ENCODE measurements around the gene PPM1J. TPM values are rescaled to one million over a fixed set of nuclear protein-coding genes. Genes with fewer than 3 reads are reported as not detected.
A peak's percentile ranks its signal among the peaks of the same experiment; 100 is the strongest.

PPM1J gene
- total and polyA plus RNA-seq, 2 of the 13 experiments (the other 11 are each of a cell fraction or from before 2014, with no cell fraction given), result 0.07 to 0.22 TPM

DNA sequence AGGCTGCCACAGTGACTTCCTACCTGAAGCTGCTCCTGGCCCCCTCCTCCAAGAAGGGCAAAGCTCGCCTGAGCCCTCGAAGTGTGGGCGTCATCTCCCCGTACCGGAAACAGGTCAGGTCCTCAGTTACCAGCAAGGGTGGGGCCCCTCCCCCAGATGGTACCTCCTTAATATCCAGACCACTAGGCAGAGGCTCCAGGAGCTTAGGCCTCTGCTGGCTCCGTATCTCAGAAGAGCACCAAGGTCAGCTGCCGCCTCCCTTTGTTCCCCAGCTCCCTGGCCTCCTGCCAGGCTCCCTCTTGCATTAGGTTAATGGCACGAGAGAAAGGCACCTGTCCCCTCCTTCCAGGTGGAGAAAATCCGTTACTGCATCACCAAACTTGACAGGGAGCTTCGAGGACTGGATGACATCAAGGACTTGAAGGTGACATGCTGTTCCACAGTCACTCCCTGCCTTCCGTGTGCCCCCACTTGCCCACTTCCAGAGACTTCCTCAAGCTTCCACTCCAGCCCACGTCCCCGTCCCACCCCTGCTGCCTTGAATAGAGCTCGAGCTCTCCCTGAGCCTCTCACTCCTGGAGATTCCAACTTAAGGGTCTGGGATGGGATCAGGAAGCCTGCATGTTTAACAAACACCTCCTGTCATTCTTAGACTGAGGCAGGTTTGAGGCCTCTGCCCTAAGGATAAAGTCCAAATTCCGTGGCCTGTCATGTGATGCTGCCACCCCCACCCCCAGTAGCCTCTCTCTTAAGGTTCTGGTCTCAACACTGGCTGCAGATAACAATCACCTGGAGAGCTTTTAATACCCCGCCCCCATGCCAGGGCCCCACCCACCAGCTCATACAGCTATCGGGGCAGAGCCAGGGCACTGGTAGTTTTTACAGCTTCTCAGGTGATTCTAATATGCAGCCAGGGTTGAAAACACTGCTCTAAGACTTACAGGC is 16.5 kb downstream of the PPM1J start (continued):
- TF ChIP-seq, protein P1, sequence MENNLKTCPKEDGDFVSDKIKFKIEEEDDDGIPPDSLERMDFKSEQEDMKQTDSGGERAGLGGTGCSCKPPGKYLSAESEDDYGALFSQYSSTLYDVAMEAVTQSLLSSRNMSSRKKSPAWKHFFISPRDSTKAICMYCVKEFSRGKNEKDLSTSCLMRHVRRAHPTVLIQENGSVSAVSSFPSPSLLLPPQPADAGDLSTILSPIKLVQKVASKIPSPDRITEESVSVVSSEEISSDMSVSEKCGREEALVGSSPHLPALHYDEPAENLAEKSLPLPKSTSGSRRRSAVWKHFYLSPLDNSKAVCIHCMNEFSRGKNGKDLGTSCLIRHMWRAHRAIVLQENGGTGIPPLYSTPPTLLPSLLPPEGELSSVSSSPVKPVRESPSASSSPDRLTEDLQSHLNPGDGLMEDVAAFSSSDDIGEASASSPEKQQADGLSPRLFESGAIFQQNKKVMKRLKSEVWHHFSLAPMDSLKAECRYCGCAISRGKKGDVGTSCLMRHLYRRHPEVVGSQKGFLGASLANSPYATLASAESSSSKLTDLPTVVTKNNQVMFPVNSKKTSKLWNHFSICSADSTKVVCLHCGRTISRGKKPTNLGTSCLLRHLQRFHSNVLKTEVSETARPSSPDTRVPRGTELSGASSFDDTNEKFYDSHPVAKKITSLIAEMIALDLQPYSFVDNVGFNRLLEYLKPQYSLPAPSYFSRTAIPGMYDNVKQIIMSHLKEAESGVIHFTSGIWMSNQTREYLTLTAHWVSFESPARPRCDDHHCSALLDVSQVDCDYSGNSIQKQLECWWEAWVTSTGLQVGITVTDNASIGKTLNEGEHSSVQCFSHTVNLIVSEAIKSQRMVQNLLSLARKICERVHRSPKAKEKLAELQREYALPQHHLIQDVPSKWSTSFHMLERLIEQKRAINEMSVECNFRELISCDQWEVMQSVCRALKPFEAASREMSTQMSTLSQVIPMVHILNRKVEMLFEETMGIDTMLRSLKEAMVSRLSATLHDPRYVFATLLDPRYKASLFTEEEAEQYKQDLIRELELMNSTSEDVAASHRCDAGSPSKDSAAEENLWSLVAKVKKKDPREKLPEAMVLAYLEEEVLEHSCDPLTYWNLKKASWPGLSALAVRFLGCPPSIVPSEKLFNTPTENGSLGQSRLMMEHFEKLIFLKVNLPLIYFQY (CRISPR knock-in tag; IDR thresholded peaks at IDR 0.05; ENCODE audit: borderline replicate concordance), result no peak
- TF ChIP-seq ZNF530 (CRISPR knock-in tag; IDR thresholded peaks at IDR 0.05; ENCODE audit: low read depth), result no peak
- no peak for TF ChIP-seq ZMYM4 (CRISPR knock-in tag; IDR thresholded peaks at IDR 0.05)
- TF ChIP-seq, protein P2, sequence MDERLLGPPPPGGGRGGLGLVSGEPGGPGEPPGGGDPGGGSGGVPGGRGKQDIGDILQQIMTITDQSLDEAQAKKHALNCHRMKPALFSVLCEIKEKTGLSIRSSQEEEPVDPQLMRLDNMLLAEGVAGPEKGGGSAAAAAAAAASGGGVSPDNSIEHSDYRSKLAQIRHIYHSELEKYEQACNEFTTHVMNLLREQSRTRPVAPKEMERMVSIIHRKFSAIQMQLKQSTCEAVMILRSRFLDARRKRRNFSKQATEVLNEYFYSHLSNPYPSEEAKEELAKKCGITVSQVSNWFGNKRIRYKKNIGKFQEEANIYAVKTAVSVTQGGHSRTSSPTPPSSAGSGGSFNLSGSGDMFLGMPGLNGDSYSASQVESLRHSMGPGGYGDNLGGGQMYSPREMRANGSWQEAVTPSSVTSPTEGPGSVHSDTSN (CRISPR knock-in tag; IDR thresholded peaks at IDR 0.05), result no peak
- TF ChIP-seq ZBTB7B (CRISPR knock-in tag; IDR thresholded peaks at IDR 0.05), result no peak
- no peak for TF ChIP-seq SAFB2 (CRISPR knock-in tag; IDR thresholded peaks at IDR 0.05; ENCODE audit: borderline replicate concordance, low read depth)
- no peak for TF ChIP-seq ZNF224 (CRISPR knock-in tag; IDR thresholded peaks at IDR 0.05)
- TF ChIP-seq FLYWCH1 (CRISPR knock-in tag; IDR thresholded peaks at IDR 0.05), result no peak
- TF ChIP-seq MAF1 (CRISPR knock-in tag; IDR thresholded peaks at IDR 0.05; ENCODE audit: borderline replicate concordance), result no peak
- TF ChIP-seq NFYB (CRISPR knock-in tag; IDR thresholded peaks at IDR 0.05), result no peak
- 0 out of 2 replicates have a peak, but pooled peaks have one; percentile 52 for TF ChIP-seq ZNF136 (CRISPR knock-in tag; IDR thresholded peaks at IDR 0.05; ENCODE audit: low read depth)
- TF ChIP-seq SP5 (CRISPR knock-in tag; IDR thresholded peaks at IDR 0.05; ENCODE audit: borderline replicate concordance, low read depth), result peak; percentile 61
- no peak for TF ChIP-seq PHF5A (CRISPR knock-in tag; IDR thresholded peaks at IDR 0.05; ENCODE audit: low read depth, unreplicated experiment)
- TF ChIP-seq MIER2 (CRISPR knock-in tag; IDR thresholded peaks at IDR 0.05), result no peak
- TF ChIP-seq ZNF788 (CRISPR knock-in tag; IDR thresholded peaks at IDR 0.05; ENCODE audit: borderline replicate concordance), result peak; percentile 51; the same call in 1 of the 2 replicates
- TF ChIP-seq RXRA (CRISPR knock-in tag; IDR thresholded peaks at IDR 0.05), result no peak; the same call in 1 of the 2 replicates
- no peak for TF ChIP-seq JDP2 (CRISPR knock-in tag; IDR thresholded peaks at IDR 0.05; ENCODE audit: borderline replicate concordance)
- TF ChIP-seq MXI1 (IDR thresholded peaks at IDR 0.05; ENCODE audit: borderline replicate concordance, low read depth, low read length), result peak; percentile 49; the same call in 1 of the 3 replicates
- TF ChIP-seq, protein P3, sequence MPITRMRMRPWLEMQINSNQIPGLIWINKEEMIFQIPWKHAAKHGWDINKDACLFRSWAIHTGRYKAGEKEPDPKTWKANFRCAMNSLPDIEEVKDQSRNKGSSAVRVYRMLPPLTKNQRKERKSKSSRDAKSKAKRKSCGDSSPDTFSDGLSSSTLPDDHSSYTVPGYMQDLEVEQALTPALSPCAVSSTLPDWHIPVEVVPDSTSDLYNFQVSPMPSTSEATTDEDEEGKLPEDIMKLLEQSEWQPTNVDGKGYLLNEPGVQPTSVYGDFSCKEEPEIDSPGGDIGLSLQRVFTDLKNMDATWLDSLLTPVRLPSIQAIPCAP (CRISPR knock-in tag; IDR thresholded peaks at IDR 0.05; ENCODE audit: low read depth), result no peak
- no peak for TF ChIP-seq ZNF468 (CRISPR knock-in tag; IDR thresholded peaks at IDR 0.05)
- TF ChIP-seq, protein P4, sequence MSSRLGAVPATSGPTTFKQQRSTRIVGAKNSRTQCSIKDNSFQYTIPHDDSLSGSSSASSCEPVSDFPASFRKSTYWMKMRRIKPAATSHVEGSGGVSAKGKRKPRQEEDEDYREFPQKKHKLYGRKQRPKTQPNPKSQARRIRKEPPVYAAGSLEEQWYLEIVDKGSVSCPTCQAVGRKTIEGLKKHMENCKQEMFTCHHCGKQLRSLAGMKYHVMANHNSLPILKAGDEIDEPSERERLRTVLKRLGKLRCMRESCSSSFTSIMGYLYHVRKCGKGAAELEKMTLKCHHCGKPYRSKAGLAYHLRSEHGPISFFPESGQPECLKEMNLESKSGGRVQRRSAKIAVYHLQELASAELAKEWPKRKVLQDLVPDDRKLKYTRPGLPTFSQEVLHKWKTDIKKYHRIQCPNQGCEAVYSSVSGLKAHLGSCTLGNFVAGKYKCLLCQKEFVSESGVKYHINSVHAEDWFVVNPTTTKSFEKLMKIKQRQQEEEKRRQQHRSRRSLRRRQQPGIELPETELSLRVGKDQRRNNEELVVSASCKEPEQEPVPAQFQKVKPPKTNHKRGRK (CRISPR knock-in tag; IDR thresholded peaks at IDR 0.05), result no peak

Data from HepG2 (cell line).